SJCRH30 (cell line): ENCODE data around the gene ARHGEF39. TPM values are rescaled to one million over a fixed set of nuclear protein-coding genes. Genes with fewer than 3 reads are reported as not detected.
A peak's percentile ranks its signal among the peaks of the same experiment; 100 is the strongest.
"Not testable (repeated sequence)": the region's sequence is repeated elsewhere in the genome, so short reads cannot be mapped to it uniquely, and the experiment has no call there.

ENCODE experiments used
- DNase-seq, 2 experiments: peaks; one replicate each; pipeline ENCODE4 v3.0.0-alpha.2; 2015 to 2020
- H3K27ac ChIP-seq: fragments of 250-450 bp; sonication (Bioruptor Pico); 2 replicates; pipeline ENCODE4 v1.5.1; 2020; ENCODE audit warnings: mild to moderate bottlenecking, moderate library complexity
- H3K27me3 ChIP-seq: fragments of 250-450 bp; sonication (Bioruptor Pico); 2 replicates; pipeline ENCODE4 v1.5.1; 2020; ENCODE audit warnings: mild to moderate bottlenecking, moderate library complexity
- H3K36me3 ChIP-seq: fragments of 250-450 bp; sonication (Bioruptor Pico); 2 replicates; pipeline ENCODE4 v1.5.1; 2020; ENCODE audit warnings: mild to moderate bottlenecking, moderate library complexity
- H3K4me1 ChIP-seq: fragments of 250-450 bp; sonication (Bioruptor Pico); 2 replicates; pipeline ENCODE4 v1.5.1; 2020; ENCODE audit warnings: mild to moderate bottlenecking, moderate library complexity
- H3K4me3 ChIP-seq: fragments of 250-450 bp; sonication (Bioruptor Pico); 2 replicates; pipeline ENCODE4 v1.5.1; 2020; ENCODE audit warnings: mild to moderate bottlenecking, moderate library complexity
- H3K9me3 ChIP-seq: fragments of 250-450 bp; sonication (Bioruptor Pico); replicated peaks from 2 replicates; pipeline ENCODE4 v1.5.1; 2020; ENCODE audit warnings: mild to moderate bottlenecking, moderate library complexity
- total RNA-seq: library from RNA; depleted of rRNA; stranded (reverse); fragments of >200 nt; shearing (Covaris generic); gene quantifications from 2 replicates; pipeline ENCODE4 v1.2.3, GENCODE V29; 2014

The ARHGEF39 gene
- total RNA-seq, 1 experiment from 2014 or later, result 11.9 TPM

- no peaks in the 10 kb centered on the region for H3K36me3 ChIP-seq
- no peaks in the 10 kb centered on the region for H3K27me3 ChIP-seq
- peak overlapping the region; percentile 83 for H3K4me3 ChIP-seq
- DNase-seq, result no peak
- no peaks in the 10 kb centered on the region for H3K4me1 ChIP-seq
- no peaks in the 10 kb centered on the region for H3K9me3 ChIP-seq
- H3K27ac ChIP-seq, result peak overlapping the region; percentile 96
These were observed 8.0 kb downstream of the ARHGEF39 start for GRCh38 chr9:35656831-35657545.

- Histone ChIP-seq H3K27me3 (no peaks in the 10 kb centered on the region), H3K4me1 (no peaks in the 10 kb centered on the region), H3K9me3 (no peaks in the 10 kb centered on the region), H3K27ac (no peak overlapping the region), H3K4me3 (no peak overlapping the region), H3K36me3 (no peaks in the 10 kb centered on the region)
- peak in 1 of 2 experiments; percentile 29 for DNase-seq
These were observed 8.6 kb downstream of the ARHGEF39 start for GRCh38 chr9:35656348-35656747.

- no peaks in the 10 kb centered on the region for H3K4me1 ChIP-seq
- H3K27ac ChIP-seq, result no peak overlapping the region
- H3K9me3 ChIP-seq, result no peaks in the 10 kb centered on the region
- DNase-seq, result no peak
- H3K27me3 ChIP-seq, result no peaks in the 10 kb centered on the region
- H3K4me3 ChIP-seq, result no peak overlapping the region
- no peaks in the 10 kb centered on the region for H3K36me3 ChIP-seq
These were observed 11.4 kb downstream of the ARHGEF39 start for GRCh38 chr9:35653611-35654010.

GRCh38 chr9:35652829-35653209 lies 12.2 kb downstream of the ARHGEF39 start:
- no peaks in the 10 kb centered on the region for H3K4me1 ChIP-seq

GRCh38 chr9:35651956-35652828 lies 12.8 kb downstream of the ARHGEF39 start:
- Histone ChIP-seq H3K27ac (no peak overlapping the region), H3K36me3 (no peaks in the 10 kb centered on the region), H3K27me3 (no peaks in the 10 kb centered on the region), H3K9me3 (no peaks in the 10 kb centered on the region), H3K4me1 (no peaks in the 10 kb centered on the region), H3K4me3 (no peak overlapping the region)
- DNase-seq, result no peak

More at GRCh38 chr9:35652829-35653209, 12.2 kb downstream of the ARHGEF39 start:
- no peak for DNase-seq
- Histone ChIP-seq H3K27ac (no peak overlapping the region), H3K9me3 (no peaks in the 10 kb centered on the region), H3K36me3 (no peaks in the 10 kb centered on the region), H3K27me3 (no peaks in the 10 kb centered on the region), H3K4me3 (no peak overlapping the region)

GRCh38 chr9:35650341-35651158 lies 14.4 kb downstream of the ARHGEF39 start, which contains the start of gene SIT1:
Gene SIT1 (minus strand): TSS chr9:35650931. CDS start chr9:35650853, 78 bp downstream.
- Histone ChIP-seq H3K4me3 (no peak within 1 kb of the TSS), H3K36me3 (no peaks in the 10 kb centered on the region), H3K9me3 (no peaks in the 10 kb centered on the region), H3K27me3 (no peaks in the 10 kb centered on the region), H3K4me1 (no peaks in the 10 kb centered on the region), H3K27ac (no peak within 1 kb of the TSS)
- no peak for DNase-seq

GRCh38 chr9:35649431-35650340 lies 15.3 kb downstream of the ARHGEF39 start:
- Histone ChIP-seq H3K27me3 (no peaks in the 10 kb centered on the region), H3K27ac (no peak overlapping the region), H3K9me3 (no peaks in the 10 kb centered on the region), H3K4me1 (no peaks in the 10 kb centered on the region), H3K36me3 (no peaks in the 10 kb centered on the region), H3K4me3 (no peak overlapping the region)
- no peak for DNase-seq

GRCh38 chr9:35646533-35647265 lies 18.3 kb downstream of the ARHGEF39 start:
- Histone ChIP-seq H3K36me3 (no peaks in the 10 kb centered on the region), H3K27me3 (no peaks in the 10 kb centered on the region), H3K9me3 (no peaks in the 10 kb centered on the region), H3K4me3 (peak overlapping the region; percentile 65), H3K27ac (peak overlapping the region; percentile 37), H3K4me1 (no peaks in the 10 kb centered on the region)
- DNase-seq, result peak; percentile 88 to 91

- Histone ChIP-seq H3K27me3 (no peaks in the 10 kb centered on the region), H3K9me3 (no peaks in the 10 kb centered on the region), H3K27ac (peak overlapping the region; percentile 37), H3K4me1 (no peaks in the 10 kb centered on the region), H3K4me3 (peak overlapping the region; percentile 65), H3K36me3 (no peaks in the 10 kb centered on the region)
- peak; percentile 49 to 66 for DNase-seq
These were observed 18.9 kb downstream of the ARHGEF39 start for GRCh38 chr9:35646153-35646532.

GRCh38 chr9:35645736-35646135 lies 19.3 kb downstream of the ARHGEF39 start:
- not testable (repeated sequence) for H3K27me3 ChIP-seq, H3K36me3 ChIP-seq, H3K9me3 ChIP-seq, H3K4me1 ChIP-seq, DNase-seq
- Histone ChIP-seq H3K27ac (peak overlapping the region; percentile 37), H3K4me3 (peak overlapping the region; percentile 65)

- no peak for DNase-seq
These were observed 21.9 kb downstream of the ARHGEF39 start for GRCh38 chr9:35643046-35643445.

GRCh38 chr9:35641478-35641877 lies 23.5 kb downstream of the ARHGEF39 start:
- not testable (repeated sequence) for H3K27ac ChIP-seq, DNase-seq, H3K36me3 ChIP-seq

More at GRCh38 chr9:35643046-35643445, 21.9 kb downstream of the ARHGEF39 start:
- H3K36me3 ChIP-seq, result no peaks in the 10 kb centered on the region
- no peaks in the 10 kb centered on the region for H3K9me3 ChIP-seq
- no peaks in the 10 kb centered on the region for H3K4me1 ChIP-seq
- H3K4me3 ChIP-seq, result no peak overlapping the region
- H3K27me3 ChIP-seq, result no peaks in the 10 kb centered on the region
- H3K27ac ChIP-seq, result no peak overlapping the region

GRCh38 chr9:35640431-35640830 lies 24.6 kb downstream of the ARHGEF39 start:
- DNase-seq, H3K4me3 ChIP-seq, H3K27me3 ChIP-seq, H3K27ac ChIP-seq, H3K4me1 ChIP-seq, H3K9me3 ChIP-seq, H3K36me3 ChIP-seq: not testable (repeated sequence)

More at GRCh38 chr9:35641478-35641877, 23.5 kb downstream of the ARHGEF39 start:
- not testable (repeated sequence) for H3K27me3 ChIP-seq, H3K4me3 ChIP-seq, H3K4me1 ChIP-seq, H3K9me3 ChIP-seq
